ENCODE measurements around the gene TEKT3. TPM values are rescaled to one million over a fixed set of nuclear protein-coding genes. Genes with fewer than 3 reads are reported as not detected.

The TEKT3 gene
- total and polyA plus RNA-seq, 9 donors = 1.0 to 2.7 (median 1.1) TPM

DNA sequence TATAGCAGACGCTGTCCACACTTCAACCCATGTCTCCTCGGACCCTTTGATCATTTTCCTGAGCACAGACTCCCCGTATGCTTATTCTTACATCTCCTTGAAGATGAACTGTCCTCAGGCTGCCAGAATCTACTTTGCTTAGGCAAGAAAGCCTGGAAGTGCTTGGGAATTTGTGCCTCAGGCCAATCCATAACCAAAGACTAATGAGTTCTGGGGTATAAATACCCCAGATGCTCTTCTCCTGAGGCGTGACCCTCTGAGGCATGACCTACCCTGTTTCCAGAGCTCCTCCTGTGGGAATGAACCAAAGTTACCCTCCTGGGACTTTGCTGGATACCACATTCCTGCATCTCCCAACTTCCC, 10.1 kb upstream of the TEKT3 start:
- H3K27ac ChIP-seq (ENCODE audit: low read length) = no peak overlapping the region
- peaks cover 6% of the 10 kb centered on the region for H3K4me1 ChIP-seq (ENCODE audit: control insufficient read depth, insufficient read depth, low read length)
- no peaks in the 10 kb centered on the region for H3K36me3 ChIP-seq (ENCODE audit: control insufficient read depth, insufficient read depth, low read length)
- no peak for DNase-seq
- no peaks in the 10 kb centered on the region for H3K9me3 ChIP-seq (replicated peaks; ENCODE audit: control insufficient read depth, low read depth, low read length)
- no CpG with 5 or more reads among the region's 4 CpGs for WGBS (ENCODE audit: insufficient coverage)
- no peak overlapping the region for H3K4me3 ChIP-seq (ENCODE audit: low read length)
- H3K27me3 ChIP-seq (ENCODE audit: control insufficient read depth, insufficient read depth, low read length) = no peaks in the 10 kb centered on the region

DNA sequence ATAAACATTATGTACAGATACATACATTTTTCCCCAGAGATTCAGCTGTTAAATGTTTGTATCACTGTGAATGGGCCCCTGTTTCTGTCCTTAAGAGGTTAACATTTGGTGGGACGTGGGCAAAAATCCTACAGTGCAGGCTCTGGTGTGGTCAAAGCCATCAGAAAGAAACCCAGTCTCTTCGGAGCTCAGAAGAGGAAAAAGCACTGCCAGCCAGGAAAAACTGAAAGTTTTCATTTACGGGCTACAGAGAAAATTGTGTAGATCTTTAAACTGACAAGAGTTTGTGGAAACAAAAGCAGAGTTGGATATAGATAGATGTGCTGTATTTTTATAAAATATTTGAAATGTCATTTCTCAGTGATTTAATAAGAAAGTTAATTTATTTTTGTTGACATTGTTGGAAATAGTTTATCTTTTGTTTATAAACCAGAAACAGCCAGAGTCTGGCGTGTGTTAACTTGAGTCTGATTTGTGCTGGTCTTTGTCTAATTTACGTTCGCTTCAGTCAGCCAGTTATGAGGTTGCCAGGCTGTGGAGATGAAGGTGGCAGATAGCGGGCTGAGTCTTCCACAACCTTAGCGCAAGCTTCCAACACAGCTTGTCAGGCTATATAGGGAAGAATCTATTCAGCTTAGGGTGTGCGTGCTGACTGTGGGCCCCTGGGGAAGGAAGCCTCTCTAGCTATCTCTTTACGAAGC, 9.5 kb upstream of the TEKT3 start:
- Histone ChIP-seq H3K27me3 (ENCODE audit: control insufficient read depth, insufficient read depth, low read length) (no peaks in the 10 kb centered on the region), H3K9me3 (replicated peaks; ENCODE audit: control insufficient read depth, low read depth, low read length) (no peaks in the 10 kb centered on the region), H3K36me3 (ENCODE audit: control insufficient read depth, insufficient read depth, low read length) (no peaks in the 10 kb centered on the region), H3K27ac (ENCODE audit: low read length) (no peak overlapping the region), H3K4me1 (ENCODE audit: control insufficient read depth, insufficient read depth, low read length) (peaks cover 6% of the 10 kb centered on the region), H3K4me3 (ENCODE audit: low read length) (no peak overlapping the region)
- DNase-seq = peak; percentile 54
- 26% methylated on average over 3 of the region's 10 CpGs for WGBS (ENCODE audit: insufficient coverage)

DNA sequence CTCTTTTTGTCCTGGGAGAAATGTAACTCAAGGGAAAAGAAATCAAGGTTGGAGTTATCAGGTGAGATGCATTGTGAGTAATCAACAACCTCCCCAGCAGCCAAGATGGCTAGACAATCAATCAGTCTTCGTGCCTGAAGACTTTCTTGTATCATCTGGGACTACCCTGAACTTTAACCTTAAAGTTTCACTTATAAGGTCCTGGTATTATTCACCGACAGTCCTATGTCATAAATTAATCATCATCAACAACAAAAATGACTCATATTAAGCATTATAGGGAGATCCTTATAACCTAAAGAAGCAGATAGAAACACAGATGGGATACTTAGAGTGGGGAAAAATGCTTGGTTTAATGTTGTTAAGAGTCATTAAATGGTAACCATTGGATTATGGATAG, 7.7 kb upstream of the TEKT3 start:
- Histone ChIP-seq H3K9me3 (replicated peaks; ENCODE audit: control insufficient read depth, low read depth, low read length) (no peaks in the 10 kb centered on the region), H3K27me3 (ENCODE audit: control insufficient read depth, insufficient read depth, low read length) (no peaks in the 10 kb centered on the region), H3K36me3 (ENCODE audit: control insufficient read depth, insufficient read depth, low read length) (no peaks in the 10 kb centered on the region), H3K27ac (ENCODE audit: low read length) (no peak overlapping the region), H3K4me1 (ENCODE audit: control insufficient read depth, insufficient read depth, low read length) (peaks cover 6% of the 10 kb centered on the region), H3K4me3 (ENCODE audit: low read length) (no peak overlapping the region)
- no peak for DNase-seq
- WGBS (ENCODE audit: insufficient coverage) = no CpG with 5 or more reads among the region's 2 CpGs

DNA sequence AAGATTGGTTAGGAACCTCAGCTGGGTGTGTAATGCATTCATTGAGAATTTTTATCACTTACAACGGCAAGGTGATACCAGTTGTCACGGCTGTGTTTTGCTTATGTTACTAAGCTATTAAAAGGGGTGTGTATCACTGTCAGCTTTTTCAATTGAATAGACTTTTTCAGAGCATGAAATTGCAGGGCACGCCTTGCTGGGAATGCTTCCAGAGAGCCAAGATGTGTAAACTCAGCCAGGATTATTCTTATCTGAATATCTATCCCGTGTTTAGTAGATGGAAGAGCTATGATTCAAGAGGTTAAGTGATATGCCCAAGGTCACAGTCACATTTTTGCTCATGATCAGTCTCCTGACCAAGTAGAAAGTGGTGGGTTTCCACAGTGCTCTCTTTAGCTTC, 6.6 kb upstream of the TEKT3 start:
- WGBS (ENCODE audit: insufficient coverage) = 43% methylated on average over 2 of the region's 4 CpGs
- Histone ChIP-seq H3K27me3 (ENCODE audit: control insufficient read depth, insufficient read depth, low read length) (no peaks in the 10 kb centered on the region), H3K9me3 (replicated peaks; ENCODE audit: control insufficient read depth, low read depth, low read length) (no peaks in the 10 kb centered on the region), H3K27ac (ENCODE audit: low read length) (no peak overlapping the region), H3K4me3 (ENCODE audit: low read length) (no peak overlapping the region), H3K36me3 (ENCODE audit: control insufficient read depth, insufficient read depth, low read length) (no peaks in the 10 kb centered on the region), H3K4me1 (ENCODE audit: control insufficient read depth, insufficient read depth, low read length) (peaks cover 6% of the 10 kb centered on the region)
- DNase-seq = peak; percentile 53

DNA sequence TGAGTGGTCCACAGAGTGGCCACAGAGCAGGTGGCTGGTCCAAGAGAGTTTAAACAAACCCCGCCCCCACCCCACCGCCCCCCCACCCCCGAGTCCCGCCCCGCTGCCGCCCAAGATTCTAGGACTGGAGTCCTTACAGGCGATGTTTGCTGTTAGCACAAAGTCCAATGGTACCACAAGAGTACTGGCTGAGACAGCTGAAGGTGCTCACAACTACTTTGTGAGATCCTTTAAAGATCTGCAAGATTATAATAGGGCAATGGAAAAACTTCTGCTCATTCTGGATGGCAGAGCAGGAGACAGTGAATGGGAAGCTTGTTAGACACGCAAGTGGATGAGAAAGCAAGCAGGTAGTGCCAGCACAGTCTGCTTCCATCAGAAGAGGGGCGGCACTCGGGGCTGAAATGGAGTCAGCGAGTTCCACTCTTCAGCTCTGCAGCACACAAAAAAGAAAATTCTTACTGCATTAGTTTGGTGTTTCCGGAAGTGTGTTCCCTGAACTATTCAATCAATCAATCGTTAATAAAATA, 4.7 kb upstream of the TEKT3 start:
- Histone ChIP-seq H3K4me1 (ENCODE audit: control insufficient read depth, insufficient read depth, low read length) (peaks cover 10% of the 10 kb centered on the region), H3K4me3 (ENCODE audit: low read length) (no peak overlapping the region), H3K9me3 (replicated peaks; ENCODE audit: control insufficient read depth, low read depth, low read length) (no peaks in the 10 kb centered on the region), H3K27me3 (ENCODE audit: control insufficient read depth, insufficient read depth, low read length) (peaks cover 12% of the 10 kb centered on the region), H3K36me3 (ENCODE audit: control insufficient read depth, insufficient read depth, low read length) (no peaks in the 10 kb centered on the region), H3K27ac (ENCODE audit: low read length) (no peak overlapping the region)
- peak; percentile 23 for DNase-seq
- WGBS (ENCODE audit: insufficient coverage) = 83% methylated on average over 4 of the region's 13 CpGs

DNA sequence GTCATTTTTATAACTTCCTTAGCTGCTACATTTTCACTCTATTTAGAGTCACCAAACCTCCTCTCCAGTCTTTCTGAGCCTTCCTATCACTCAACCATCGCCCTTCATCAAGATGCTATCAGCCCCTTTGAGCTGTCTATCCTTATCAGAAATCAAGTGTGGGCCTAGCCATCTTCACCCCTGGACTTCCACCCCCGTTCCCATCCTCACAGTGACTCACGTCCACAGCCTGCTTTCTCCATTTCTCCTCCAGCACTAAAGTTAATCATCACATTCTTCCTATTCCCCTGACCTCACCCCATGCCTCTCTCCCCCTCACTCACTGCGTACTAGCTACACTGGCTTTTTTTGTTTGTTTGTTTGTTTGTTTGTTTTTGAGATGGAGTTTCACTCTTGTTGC, 2.4 kb upstream of the TEKT3 start:
- peaks cover 16% of the 10 kb centered on the region for H3K27me3 ChIP-seq (ENCODE audit: control insufficient read depth, insufficient read depth, low read length)
- no peak for DNase-seq
- peaks cover 13% of the 10 kb centered on the region for H3K4me1 ChIP-seq (ENCODE audit: control insufficient read depth, insufficient read depth, low read length)
- H3K4me3 ChIP-seq (ENCODE audit: low read length) = no peak overlapping the region
- no peak overlapping the region for H3K27ac ChIP-seq (ENCODE audit: low read length)
- no peaks in the 10 kb centered on the region for H3K36me3 ChIP-seq (ENCODE audit: control insufficient read depth, insufficient read depth, low read length)
- WGBS (ENCODE audit: insufficient coverage) = 45% methylated on average over 3 of the region's 4 CpGs
- no peaks in the 10 kb centered on the region for H3K9me3 ChIP-seq (replicated peaks; ENCODE audit: control insufficient read depth, low read depth, low read length)

DNA sequence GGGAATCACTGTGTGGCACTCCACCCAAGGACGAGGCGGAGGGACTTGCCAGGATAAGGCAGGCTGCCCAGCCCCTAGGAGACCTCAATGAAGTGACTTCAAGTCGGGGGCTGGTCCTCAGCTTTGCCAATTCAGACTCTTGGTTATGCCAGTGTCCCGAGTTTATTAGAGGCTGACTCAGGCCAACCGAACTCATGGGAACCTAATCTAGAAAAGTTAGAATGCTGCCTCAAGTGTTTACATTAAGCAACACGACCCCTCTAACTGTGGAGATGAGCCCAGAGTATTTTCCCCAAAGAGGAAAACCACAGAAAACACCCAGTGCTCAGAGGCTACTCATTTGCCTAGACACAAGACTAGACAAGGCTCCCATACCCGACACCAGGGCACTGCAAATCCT, 1.1 kb upstream of the TEKT3 start:
- Histone ChIP-seq H3K4me1 (ENCODE audit: control insufficient read depth, insufficient read depth, low read length) (peaks cover 10% of the 10 kb centered on the region), H3K36me3 (ENCODE audit: control insufficient read depth, insufficient read depth, low read length) (no peaks in the 10 kb centered on the region), H3K9me3 (replicated peaks; ENCODE audit: control insufficient read depth, low read depth, low read length) (no peaks in the 10 kb centered on the region), H3K27ac (ENCODE audit: low read length) (no peak overlapping the region), H3K4me3 (ENCODE audit: low read length) (no peak overlapping the region), H3K27me3 (ENCODE audit: control insufficient read depth, insufficient read depth, low read length) (peaks cover 16% of the 10 kb centered on the region)
- DNase-seq = no peak
- WGBS (ENCODE audit: insufficient coverage) = 70% methylated on average over 7 of the region's 7 CpGs

DNA sequence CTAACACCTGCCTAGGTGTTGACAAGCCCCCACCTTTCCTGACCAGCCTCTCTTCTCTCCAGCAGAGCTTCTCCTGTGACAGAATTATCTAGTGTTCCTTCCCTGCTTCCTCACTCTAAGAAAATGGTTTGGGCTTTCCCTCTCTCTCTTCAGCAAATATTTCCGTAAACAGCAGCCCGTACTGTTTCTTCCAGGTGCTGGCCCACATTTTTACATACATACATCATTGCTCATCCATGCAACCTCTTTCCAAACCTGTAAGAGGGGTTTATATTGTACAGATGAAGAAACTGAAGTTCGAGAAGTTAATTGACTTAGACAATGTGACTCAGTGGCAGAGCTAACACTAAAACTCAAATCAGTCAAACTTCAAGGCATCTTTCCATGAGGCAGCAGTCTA, 569 bp upstream of the TEKT3 start:
- Histone ChIP-seq H3K27ac (ENCODE audit: low read length) (no peak overlapping the region), H3K36me3 (ENCODE audit: control insufficient read depth, insufficient read depth, low read length) (no peaks in the 10 kb centered on the region), H3K4me3 (ENCODE audit: low read length) (peak overlapping the region; percentile 50), H3K9me3 (replicated peaks; ENCODE audit: control insufficient read depth, low read depth, low read length) (no peaks in the 10 kb centered on the region), H3K27me3 (ENCODE audit: control insufficient read depth, insufficient read depth, low read length) (peaks cover 16% of the 10 kb centered on the region), H3K4me1 (ENCODE audit: control insufficient read depth, insufficient read depth, low read length) (peaks cover 10% of the 10 kb centered on the region)
- no CpG with 5 or more reads among the region's 3 CpGs for WGBS (ENCODE audit: insufficient coverage)
- DNase-seq = no peak

DNA sequence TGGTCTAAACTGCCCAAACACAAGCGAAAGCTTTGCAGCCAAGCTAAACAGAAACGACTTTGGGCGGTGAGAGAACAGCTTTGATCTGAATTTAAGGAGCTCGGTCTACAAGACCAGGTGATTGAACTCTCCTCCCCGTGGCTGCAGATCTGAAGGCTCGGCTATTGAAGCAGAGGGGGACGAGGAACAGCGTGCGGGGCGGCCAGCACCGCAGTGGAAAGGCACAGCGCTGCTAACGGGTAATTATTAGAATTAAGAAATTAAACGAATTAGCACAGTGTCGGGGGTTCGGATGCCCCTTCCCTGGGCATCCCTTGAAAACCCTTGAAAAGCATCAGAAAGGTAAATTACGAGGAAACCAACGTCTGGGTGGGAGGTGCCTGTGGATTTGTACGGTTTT, 431 bp downstream of the TEKT3 start:
- Histone ChIP-seq H3K27ac (ENCODE audit: low read length) (no peak overlapping the region), H3K9me3 (replicated peaks; ENCODE audit: control insufficient read depth, low read depth, low read length) (no peaks in the 10 kb centered on the region), H3K4me1 (ENCODE audit: control insufficient read depth, insufficient read depth, low read length) (peaks cover 10% of the 10 kb centered on the region), H3K4me3 (ENCODE audit: low read length) (peak overlapping the region; percentile 50), H3K36me3 (ENCODE audit: control insufficient read depth, insufficient read depth, low read length) (no peaks in the 10 kb centered on the region), H3K27me3 (ENCODE audit: control insufficient read depth, insufficient read depth, low read length) (peaks cover 16% of the 10 kb centered on the region)
- DNase-seq = no peak
- WGBS (ENCODE audit: insufficient coverage) = 5% methylated on average over 18 of the region's 19 CpGs

DNA sequence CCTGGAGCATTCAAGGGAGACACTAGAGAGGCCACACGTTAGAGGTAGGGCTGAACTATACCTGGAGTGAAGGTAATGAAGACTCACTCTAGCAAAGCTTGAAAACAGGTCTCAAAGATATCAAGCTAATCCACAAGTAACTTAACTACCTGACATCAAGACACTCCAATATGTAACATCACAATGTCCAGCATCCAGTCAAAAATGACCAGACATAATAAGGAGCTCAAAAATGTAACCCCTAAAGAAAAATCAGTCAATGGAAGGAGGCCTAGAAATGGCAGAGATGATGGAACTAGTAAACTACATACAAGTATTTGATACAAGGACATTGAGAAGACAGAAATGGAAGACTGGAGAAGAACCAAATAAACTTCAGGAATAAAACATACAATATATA, 6.0 kb downstream of the TEKT3 start:
- no CpG with 5 or more reads among the region's 1 CpG for WGBS (ENCODE audit: insufficient coverage)
- no peak for DNase-seq
- Histone ChIP-seq H3K4me3 (ENCODE audit: low read length) (no peak overlapping the region), H3K36me3 (ENCODE audit: control insufficient read depth, insufficient read depth, low read length) (no peaks in the 10 kb centered on the region), H3K27me3 (ENCODE audit: control insufficient read depth, insufficient read depth, low read length) (no peaks in the 10 kb centered on the region), H3K9me3 (replicated peaks; ENCODE audit: control insufficient read depth, low read depth, low read length) (peaks cover 7% of the 10 kb centered on the region), H3K27ac (ENCODE audit: low read length) (no peak overlapping the region), H3K4me1 (ENCODE audit: control insufficient read depth, insufficient read depth, low read length) (no peaks in the 10 kb centered on the region)

DNA sequence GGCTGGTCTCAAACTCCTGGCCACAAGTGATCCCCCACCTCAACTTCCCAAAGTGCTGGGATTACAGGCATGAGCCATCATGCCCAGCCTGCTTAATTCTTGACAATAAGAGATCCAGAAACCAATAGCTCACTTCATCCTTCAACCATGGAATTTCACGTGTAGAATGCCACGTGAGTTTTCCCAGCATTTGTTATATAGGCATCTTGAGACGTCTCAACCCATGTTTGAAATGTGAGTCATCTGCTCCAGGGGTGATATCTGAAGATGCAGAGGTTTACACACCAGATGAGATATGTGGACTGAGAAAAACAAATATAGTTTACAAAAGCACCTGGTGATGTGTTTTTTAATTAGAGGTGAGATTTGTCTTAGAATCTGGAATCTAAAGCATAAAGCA, 7.1 kb downstream of the TEKT3 start:
- no peak overlapping the region for H3K4me3 ChIP-seq (ENCODE audit: low read length)
- 100% methylated on average over 2 of the region's 3 CpGs for WGBS (ENCODE audit: insufficient coverage)

More for the DNA sequence above, 7.1 kb downstream of the TEKT3 start:
- peaks cover 7% of the 10 kb centered on the region for H3K9me3 ChIP-seq (replicated peaks; ENCODE audit: control insufficient read depth, low read depth, low read length)
- no peaks in the 10 kb centered on the region for H3K4me1 ChIP-seq (ENCODE audit: control insufficient read depth, insufficient read depth, low read length)
- H3K27me3 ChIP-seq (ENCODE audit: control insufficient read depth, insufficient read depth, low read length) = no peaks in the 10 kb centered on the region
- H3K27ac ChIP-seq (ENCODE audit: low read length) = no peak overlapping the region
- H3K36me3 ChIP-seq (ENCODE audit: control insufficient read depth, insufficient read depth, low read length) = no peaks in the 10 kb centered on the region
- DNase-seq = no peak

All from muscle of leg (tissue), 11 donors.